ENCODE results near the gene AP3B2.

AP3B2 gene

DNA sequence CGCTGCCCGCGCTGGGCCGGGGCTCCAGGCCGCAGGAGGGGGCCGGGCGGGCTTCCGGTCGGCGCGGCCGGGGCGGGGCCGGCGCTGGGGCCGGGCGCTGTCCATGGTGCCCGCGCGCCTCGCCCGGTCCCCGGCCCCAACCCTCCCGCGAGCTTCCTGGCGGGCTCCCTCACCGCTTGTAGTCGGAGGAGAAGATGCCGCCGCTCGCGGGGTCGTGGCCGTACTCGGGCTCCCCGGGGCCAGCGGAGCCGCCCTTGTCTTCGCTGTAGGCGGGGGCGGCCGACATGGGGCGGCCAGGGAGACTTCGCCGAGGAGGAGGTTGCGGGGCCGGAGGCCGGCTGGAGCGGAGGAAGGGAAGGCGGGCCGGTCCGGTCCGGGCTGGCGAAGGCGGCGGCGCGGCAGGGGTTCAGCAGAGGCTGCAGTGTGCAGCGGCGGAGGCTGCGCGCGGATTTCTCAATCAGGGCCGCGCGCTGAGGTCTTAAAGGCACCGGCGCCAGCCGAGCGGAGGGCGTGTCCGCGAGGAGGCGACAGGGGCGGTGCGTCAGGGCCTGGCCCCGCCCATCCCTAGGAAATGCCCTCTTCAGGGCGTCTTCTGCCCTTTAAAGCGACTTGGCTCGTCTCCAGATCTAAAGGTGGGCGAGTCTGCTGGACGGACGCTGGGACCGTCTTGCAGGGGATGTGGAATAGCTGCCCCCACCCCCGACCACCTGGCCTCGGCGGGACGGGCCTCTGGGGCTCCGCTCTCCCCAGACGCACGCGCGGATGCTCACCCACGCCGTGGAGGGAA, at the start of gene AP3B2:
Gene AP3B2 (minus strand): TSS at position 455 of the 787 bp plus-strand sequence. CDS start 169 bp downstream, at position 286.
- Histone ChIP-seq H3K9ac (ENCODE audit: low read length in 5 of 5) (peak within 1 kb of the TSS in 2 of 5 donors; percentile 30 to 57), H3K27ac (ENCODE audit: low read depth, low read length) (no peak within 1 kb of the TSS)

DNA sequence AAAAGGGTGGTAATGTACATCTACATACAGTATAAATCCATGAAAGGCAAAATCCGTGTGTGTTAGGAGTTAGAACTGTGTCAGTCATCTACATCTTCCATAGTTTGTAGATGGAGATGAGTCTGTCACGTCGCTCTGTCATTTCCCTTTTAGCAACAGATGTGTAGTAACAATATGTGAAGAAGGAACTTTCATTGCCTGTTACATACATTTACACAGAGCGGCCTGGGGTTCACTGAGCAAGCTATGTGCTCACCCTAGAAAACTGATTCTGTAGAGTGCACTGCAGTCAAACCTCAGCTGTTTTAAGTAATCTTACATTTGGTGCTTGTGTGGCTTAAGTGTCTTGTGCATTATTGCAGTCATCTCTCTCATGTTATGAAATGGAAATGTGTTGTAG, 41.6 kb upstream of the AP3B2 start:
- H3K36me3 ChIP-seq (ENCODE audit: control insufficient read depth in 5 of 5, insufficient read depth in 5 of 5, low read length in 5 of 5) = peaks cover 18 to 29% (median 23%) of the 10 kb centered on the region in 5 donors
- peaks cover 2 to 26% (median 20%) of the 10 kb centered on the region in 5 donors for H3K4me1 ChIP-seq (ENCODE audit: control insufficient read depth in 5 of 5, insufficient read depth in 5 of 5, low read length in 5 of 5)
- H3K4me3 ChIP-seq (ENCODE audit: low read depth in 1 of 5, low read length in 5 of 5) = peak overlapping the region; percentile 95 to 100 (median 98)
- no peaks in the 10 kb centered on the region for H3K9me3 ChIP-seq (ENCODE audit: control insufficient read depth in 5 of 5, low read length in 5 of 5)
- peak overlapping the region in 4 of 5 donors; percentile 87 to 97 (median 92) for H3K9ac ChIP-seq (ENCODE audit: low read length in 5 of 5)
- H3K27me3 ChIP-seq (ENCODE audit: control insufficient read depth in 5 of 5, insufficient read depth in 4 of 5, low read length in 5 of 5) = no peaks in the 10 kb centered on the region
- H3K27ac ChIP-seq (ENCODE audit: low read depth, low read length) = peak overlapping the region; percentile 90

More for the DNA sequence above, at the start of gene AP3B2:
- Histone ChIP-seq H3K4me1 (ENCODE audit: control insufficient read depth in 5 of 5, insufficient read depth in 5 of 5, low read length in 5 of 5) (peaks cover 0 to 16% (median 14%) of the 10 kb centered on the region in 5 donors), H3K4me3 (ENCODE audit: low read depth in 1 of 5, low read length in 5 of 5) (peak within 1 kb of the TSS; percentile 58 to 80 (median 66)), H3K36me3 (ENCODE audit: control insufficient read depth in 5 of 5, insufficient read depth in 5 of 5, low read length in 5 of 5) (no peaks in the 10 kb centered on the region), H3K9me3 (ENCODE audit: control insufficient read depth in 5 of 5, low read length in 5 of 5) (no peaks in the 10 kb centered on the region), H3K27me3 (ENCODE audit: control insufficient read depth in 5 of 5, insufficient read depth in 4 of 5, low read length in 5 of 5) (peaks cover 0 to 23% (median 11%) of the 10 kb centered on the region in 5 donors)

GRCh38 chr15:82750831-82751180, 41.1 kb upstream of the AP3B2 start:
- Histone ChIP-seq H3K9ac (ENCODE audit: low read length in 5 of 5) (peak overlapping the region; percentile 65 to 97 (median 91)), H3K27ac (ENCODE audit: low read depth, low read length) (peak overlapping the region; percentile 90), H3K4me1 (ENCODE audit: control insufficient read depth in 5 of 5, insufficient read depth in 5 of 5, low read length in 5 of 5) (peaks cover 2 to 26% (median 20%) of the 10 kb centered on the region in 5 donors), H3K4me3 (ENCODE audit: low read depth in 1 of 5, low read length in 5 of 5) (peak overlapping the region; percentile 95 to 100 (median 98)), H3K36me3 (ENCODE audit: control insufficient read depth in 5 of 5, insufficient read depth in 5 of 5, low read length in 5 of 5) (peaks cover 14 to 24% (median 18%) of the 10 kb centered on the region in 5 donors), H3K9me3 (ENCODE audit: control insufficient read depth in 5 of 5, low read length in 5 of 5) (no peaks in the 10 kb centered on the region), H3K27me3 (ENCODE audit: control insufficient read depth in 5 of 5, insufficient read depth in 4 of 5, low read length in 5 of 5) (no peaks in the 10 kb centered on the region)

- peaks cover 2 to 26% (median 20%) of the 10 kb centered on the region in 5 donors for H3K4me1 ChIP-seq (ENCODE audit: control insufficient read depth in 5 of 5, insufficient read depth in 5 of 5, low read length in 5 of 5)
- H3K36me3 ChIP-seq (ENCODE audit: control insufficient read depth in 5 of 5, insufficient read depth in 5 of 5, low read length in 5 of 5) = peaks cover 8 to 19% (median 12%) of the 10 kb centered on the region in 5 donors
- peak overlapping the region; percentile 90 for H3K27ac ChIP-seq (ENCODE audit: low read depth, low read length)
- H3K9me3 ChIP-seq (ENCODE audit: control insufficient read depth in 5 of 5, low read length in 5 of 5) = no peaks in the 10 kb centered on the region
- no peaks in the 10 kb centered on the region for H3K27me3 ChIP-seq (ENCODE audit: control insufficient read depth in 5 of 5, insufficient read depth in 4 of 5, low read length in 5 of 5)
- H3K4me3 ChIP-seq (ENCODE audit: low read depth in 1 of 5, low read length in 5 of 5) = peak overlapping the region; percentile 95 to 100 (median 98)
- H3K9ac ChIP-seq (ENCODE audit: low read length in 5 of 5) = peak overlapping the region; percentile 87 to 97 (median 91)
These were observed 40.5 kb upstream of the AP3B2 start for GRCh38 chr15:82749951-82750830.

- Histone ChIP-seq H3K9me3 (ENCODE audit: control insufficient read depth in 5 of 5, low read length in 5 of 5) (no peaks in the 10 kb centered on the region), H3K4me1 (ENCODE audit: control insufficient read depth in 5 of 5, insufficient read depth in 5 of 5, low read length in 5 of 5) (peaks cover 2 to 26% (median 20%) of the 10 kb centered on the region in 5 donors), H3K4me3 (ENCODE audit: low read depth in 1 of 5, low read length in 5 of 5) (no peak overlapping the region)
These were observed 38.6 kb upstream of the AP3B2 start for GRCh38 chr15:82748315-82748714.

DNA sequence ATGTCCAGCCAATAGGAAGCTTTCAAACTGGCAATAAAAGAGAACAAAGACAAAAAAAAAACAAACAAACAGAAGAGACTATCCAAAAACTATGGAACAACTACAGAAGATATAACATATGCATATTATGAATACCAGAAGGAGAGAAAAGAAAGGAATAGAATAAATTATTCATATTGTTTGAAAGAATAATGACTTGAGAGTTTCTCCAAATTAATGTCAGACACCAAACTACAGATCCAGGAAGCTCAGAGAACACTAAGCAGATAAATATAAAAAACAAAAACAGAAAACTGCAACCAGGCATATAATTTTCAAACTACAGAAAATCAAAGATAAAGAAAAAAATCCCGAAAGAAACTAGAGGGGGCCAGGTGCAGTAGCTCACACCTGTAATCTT, 34.1 kb upstream of the AP3B2 start:
- Histone ChIP-seq H3K9ac (ENCODE audit: low read length in 5 of 5) (no peak overlapping the region), H3K27ac (ENCODE audit: low read depth, low read length) (no peak overlapping the region), H3K4me1 (ENCODE audit: control insufficient read depth in 5 of 5, insufficient read depth in 5 of 5, low read length in 5 of 5) (no peaks in the 10 kb centered on the region), H3K9me3 (ENCODE audit: control insufficient read depth in 5 of 5, low read length in 5 of 5) (no peaks in the 10 kb centered on the region), H3K4me3 (ENCODE audit: low read depth in 1 of 5, low read length in 5 of 5) (no peak overlapping the region), H3K36me3 (ENCODE audit: control insufficient read depth in 5 of 5, insufficient read depth in 5 of 5, low read length in 5 of 5) (no peaks in the 10 kb centered on the region), H3K27me3 (ENCODE audit: control insufficient read depth in 5 of 5, insufficient read depth in 4 of 5, low read length in 5 of 5) (no peaks in the 10 kb centered on the region)

More at GRCh38 chr15:82748315-82748714, 38.6 kb upstream of the AP3B2 start:
- H3K27ac ChIP-seq (ENCODE audit: low read depth, low read length) = no peak overlapping the region
- H3K27me3 ChIP-seq (ENCODE audit: control insufficient read depth in 5 of 5, insufficient read depth in 4 of 5, low read length in 5 of 5) = no peaks in the 10 kb centered on the region
- peaks cover 0 to 7% (median 5%) of the 10 kb centered on the region in 5 donors for H3K36me3 ChIP-seq (ENCODE audit: control insufficient read depth in 5 of 5, insufficient read depth in 5 of 5, low read length in 5 of 5)
- no peak overlapping the region for H3K9ac ChIP-seq (ENCODE audit: low read length in 5 of 5)

GRCh38 chr15:82742134-82742533, 32.5 kb upstream of the AP3B2 start:
- H3K4me1 ChIP-seq (ENCODE audit: control insufficient read depth in 5 of 5, insufficient read depth in 5 of 5, low read length in 5 of 5) = no peaks in the 10 kb centered on the region
- no peak overlapping the region for H3K27ac ChIP-seq (ENCODE audit: low read depth, low read length)
- H3K27me3 ChIP-seq (ENCODE audit: control insufficient read depth in 5 of 5, insufficient read depth in 4 of 5, low read length in 5 of 5) = no peaks in the 10 kb centered on the region
- H3K9me3 ChIP-seq (ENCODE audit: control insufficient read depth in 5 of 5, low read length in 5 of 5) = no peaks in the 10 kb centered on the region
- no peak overlapping the region for H3K9ac ChIP-seq (ENCODE audit: low read length in 5 of 5)
- peaks cover 0 to under 1% (median 0%) of the 10 kb centered on the region in 5 donors for H3K36me3 ChIP-seq (ENCODE audit: control insufficient read depth in 5 of 5, insufficient read depth in 5 of 5, low read length in 5 of 5)
- H3K4me3 ChIP-seq (ENCODE audit: low read depth in 1 of 5, low read length in 5 of 5) = no peak overlapping the region

DNA sequence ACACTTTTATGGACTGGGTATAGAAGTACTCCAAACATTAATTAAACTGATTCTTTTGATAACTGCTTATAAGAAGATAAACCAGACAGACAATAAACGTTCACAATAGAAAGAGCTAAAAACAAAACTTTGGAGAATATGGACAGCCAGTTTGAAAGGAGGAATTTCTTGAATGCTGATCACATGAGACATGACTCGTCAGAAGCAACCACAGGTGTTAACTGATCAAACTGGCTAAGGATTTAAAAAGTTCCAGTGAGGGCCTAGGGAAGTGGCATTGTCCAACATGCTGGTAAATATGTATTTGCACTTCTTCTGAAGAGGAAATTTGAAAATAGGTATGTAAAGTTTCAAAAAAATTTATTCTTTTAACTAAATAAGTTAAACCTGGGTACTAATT, 29.4 kb upstream of the AP3B2 start:
- no peak overlapping the region for H3K9ac ChIP-seq (ENCODE audit: low read length in 5 of 5)
- H3K4me3 ChIP-seq (ENCODE audit: low read depth in 1 of 5, low read length in 5 of 5) = no peak overlapping the region
- H3K4me1 ChIP-seq (ENCODE audit: control insufficient read depth in 5 of 5, insufficient read depth in 5 of 5, low read length in 5 of 5) = no peaks in the 10 kb centered on the region
- H3K36me3 ChIP-seq (ENCODE audit: control insufficient read depth in 5 of 5, insufficient read depth in 5 of 5, low read length in 5 of 5) = peaks cover 0 to 6% (median 3%) of the 10 kb centered on the region in 5 donors
- no peak overlapping the region for H3K27ac ChIP-seq (ENCODE audit: low read depth, low read length)
- no peaks in the 10 kb centered on the region for H3K9me3 ChIP-seq (ENCODE audit: control insufficient read depth in 5 of 5, low read length in 5 of 5)
- H3K27me3 ChIP-seq (ENCODE audit: control insufficient read depth in 5 of 5, insufficient read depth in 4 of 5, low read length in 5 of 5) = no peaks in the 10 kb centered on the region

- H3K4me1 ChIP-seq (ENCODE audit: control insufficient read depth in 5 of 5, insufficient read depth in 5 of 5, low read length in 5 of 5) = no peaks in the 10 kb centered on the region
- H3K27me3 ChIP-seq (ENCODE audit: control insufficient read depth in 5 of 5, insufficient read depth in 4 of 5, low read length in 5 of 5) = no peaks in the 10 kb centered on the region
- H3K9ac ChIP-seq (ENCODE audit: low read length in 5 of 5) = no peak overlapping the region
- H3K36me3 ChIP-seq (ENCODE audit: control insufficient read depth in 5 of 5, insufficient read depth in 5 of 5, low read length in 5 of 5) = peaks cover 0 to 6% (median 3%) of the 10 kb centered on the region in 5 donors
- no peaks in the 10 kb centered on the region for H3K9me3 ChIP-seq (ENCODE audit: control insufficient read depth in 5 of 5, low read length in 5 of 5)
- no peak overlapping the region for H3K27ac ChIP-seq (ENCODE audit: low read depth, low read length)
- H3K4me3 ChIP-seq (ENCODE audit: low read depth in 1 of 5, low read length in 5 of 5) = no peak overlapping the region
These were observed 28.3 kb upstream of the AP3B2 start for GRCh38 chr15:82737975-82738374.
